Tibial nerve (tissue), 4 donors: Measurements from ENCODE around the gene CCER1. TPM values are rescaled to one million over a fixed set of nuclear protein-coding genes. Genes with fewer than 3 reads are reported as not detected.
A peak's percentile ranks its signal among the peaks of the same experiment; 100 is the strongest.

Experiments
- DNase-seq, 2 donors: peaks; one replicate each; pipeline ENCODE4 v3.0.0-alpha.2; 2019; ENCODE audit warnings: low spot score in 2 of 2
- H3K27ac ChIP-seq, 4 donors: fragments of 200-600 bp; sonication (generic) in 3 of 4; one replicate each; pipeline ENCODE4 v1.5.1; 2017 to 2019; ENCODE audit warnings: mild to moderate bottlenecking in 1 of 4
- H3K27me3 ChIP-seq, 2 donors: fragments of 200-600 bp; sonication (generic) in 1 of 2; one replicate each; pipeline versions ENCODE4 v1.5.1 to v1.6.0; 2017 to 2019
- H3K36me3 ChIP-seq, 3 donors: fragments of 200-600 bp; sonication (generic); one replicate each; pipeline ENCODE4 v1.5.1; 2018 to 2019
- H3K4me1 ChIP-seq, 4 donors: fragments of 200-600 bp; sonication (generic) in 3 of 4; one replicate each; pipeline ENCODE4 v1.5.1; 2017 to 2019
- H3K4me3 ChIP-seq, 4 donors: fragments of 200-600 bp; sonication (generic) in 3 of 4; one replicate each; pipeline ENCODE4 v1.5.1; 2017 to 2019; ENCODE audit warnings: mild to moderate bottlenecking in 1 of 4, moderate library complexity in 1 of 4
- H3K9me3 ChIP-seq, 4 donors: fragments of 200-600 bp; sonication (generic) in 3 of 4; one replicate each; pipeline ENCODE4 v1.5.1; 2017 to 2019
- CTCF ChIP-seq, 5 experiments: fragments of 200-600 bp in 3 of 5; fragments of 450-650 bp in 2 of 5; sonication (generic) in 3 of 5; IDR thresholded peaks; one replicate each; pipeline ENCODE4 v1.5.1; 2016 to 2019; ENCODE audit warnings: antibody characterized with exemption in 5 of 5, mild to moderate bottlenecking in 3 of 5, moderate library complexity in 2 of 5
- EP300 ChIP-seq, 2 donors: sonication (generic); formaldehyde crosslinking; IDR thresholded peaks; one replicate each; pipeline ENCODE4 v1.6.1; 2017; ENCODE audit warnings: antibody characterized with exemption in 2 of 2, mild to moderate bottlenecking in 1 of 2
- POLR2A ChIP-seq, 2 donors: fragments of 450-650 bp; IDR thresholded peaks; one replicate each; pipeline ENCODE4 v1.6.1; 2017; ENCODE audit warnings: antibody characterized with exemption in 2 of 2, mild to moderate bottlenecking in 2 of 2, moderate library complexity in 2 of 2
- WGBS, 2 donors: methylation state at CpG; one replicate each; pipeline ENCODE4 v1.1.5; 2018; 5-methylcytosine and 5-hydroxymethylcytosine counted together
- total RNA-seq, 4 donors: library from RNA; depleted of rRNA; stranded (reverse); fragments of >200 nt; gene quantifications; one replicate each; pipeline ENCODE4 v1.1.0, GENCODE V29; 2016

CCER1 gene
- total RNA-seq, 4 donors from 2014 or later, result not detected

- Histone ChIP-seq H3K4me1 (peaks cover 0 to 17% (median 0%) of the 10 kb centered on the region in 4 donors), H3K27me3 (no peaks in the 10 kb centered on the region), H3K27ac (peak overlapping the region in 1 of 4 donors; percentile 38), H3K4me3 (no peak overlapping the region), H3K36me3 (no peaks in the 10 kb centered on the region), H3K9me3 (no peaks in the 10 kb centered on the region)
- TF ChIP-seq POLR2A (IDR thresholded peaks at IDR 0.05) (no peak), CTCF (IDR thresholded peaks at IDR 0.05) (peak; percentile 45 to 81 (median 59)), EP300 (IDR thresholded peaks at IDR 0.05) (peak in 1 of 2 donors; percentile 25)
- DNase-seq, result no peak
- WGBS, 2 donors, result 19 to 37% methylated on average over 1 of the region's 1 CpG
These were observed 23.3 kb upstream of the CCER1 start for GRCh38 chr12:90978117-90978770.

GRCh38 chr12:90977224-90977623 lies 22.2 kb upstream of the CCER1 start:
- no peaks in the 10 kb centered on the region for H3K9me3 ChIP-seq
- no peak for DNase-seq

GRCh38 chr12:90974286-90974685 lies 19.3 kb upstream of the CCER1 start:
- Histone ChIP-seq H3K27me3 (no peaks in the 10 kb centered on the region), H3K9me3 (no peaks in the 10 kb centered on the region), H3K36me3 (no peaks in the 10 kb centered on the region), H3K4me1 (peaks cover 0 to 9% (median 0%) of the 10 kb centered on the region in 4 donors), H3K4me3 (no peak overlapping the region), H3K27ac (no peak overlapping the region)
- TF ChIP-seq CTCF (IDR thresholded peaks at IDR 0.05) (no peak), POLR2A (IDR thresholded peaks at IDR 0.05) (no peak), EP300 (IDR thresholded peaks at IDR 0.05) (no peak)
- DNase-seq, result no peak

More at GRCh38 chr12:90977224-90977623, 22.2 kb upstream of the CCER1 start:
- WGBS, 2 donors, result 78 to 89% methylated on average over 1 of the region's 1 CpG
- H3K27me3 ChIP-seq, result no peaks in the 10 kb centered on the region
- no peak overlapping the region for H3K27ac ChIP-seq
- no peak overlapping the region for H3K4me3 ChIP-seq
- no peaks in the 10 kb centered on the region for H3K36me3 ChIP-seq
- H3K4me1 ChIP-seq, result peaks cover 0 to 17% (median 0%) of the 10 kb centered on the region in 4 donors
- TF ChIP-seq CTCF (IDR thresholded peaks at IDR 0.05) (no peak), POLR2A (IDR thresholded peaks at IDR 0.05) (no peak), EP300 (IDR thresholded peaks at IDR 0.05) (no peak)

- no peaks in the 10 kb centered on the region for H3K36me3 ChIP-seq
- H3K27me3 ChIP-seq, result no peaks in the 10 kb centered on the region
- H3K4me3 ChIP-seq, result no peak overlapping the region
- DNase-seq, result no peak
- H3K4me1 ChIP-seq, result no peaks in the 10 kb centered on the region
- no peak for TF ChIP-seq POLR2A (IDR thresholded peaks at IDR 0.05)
- TF ChIP-seq CTCF (IDR thresholded peaks at IDR 0.05), result no peak
- H3K9me3 ChIP-seq, result no peaks in the 10 kb centered on the region
- H3K27ac ChIP-seq, result no peak overlapping the region
These were observed 17.2 kb upstream of the CCER1 start for GRCh38 chr12:90972226-90972625.

- H3K27me3 ChIP-seq, result no peaks in the 10 kb centered on the region
- H3K27ac ChIP-seq, result no peak overlapping the region
- TF ChIP-seq CTCF (IDR thresholded peaks at IDR 0.05) (no peak), POLR2A (IDR thresholded peaks at IDR 0.05) (no peak), EP300 (IDR thresholded peaks at IDR 0.05) (no peak)
- no peak for DNase-seq
- H3K36me3 ChIP-seq, result no peaks in the 10 kb centered on the region
- no peaks in the 10 kb centered on the region for H3K4me1 ChIP-seq
- no peak overlapping the region for H3K4me3 ChIP-seq
- no peaks in the 10 kb centered on the region for H3K9me3 ChIP-seq
These were observed 15.9 kb upstream of the CCER1 start for GRCh38 chr12:90970911-90971310.
